GM18502 (cell line): Measurements from ENCODE around the gene AGPAT4.
"Not testable (repeated sequence)": the region's sequence is repeated elsewhere in the genome, so short reads cannot be mapped to it uniquely, and the experiment has no call there.

ENCODE experiments used
- ATAC-seq: cut with Tn5 transposase; IDR thresholded peaks from one replicate; pipeline ENCODE4 v1.9.1; 2021; ENCODE audit warnings: mild to moderate bottlenecking; ENCODE audit not compliant: unreplicated experiment, poor library complexity

Gene AGPAT4

DNA sequence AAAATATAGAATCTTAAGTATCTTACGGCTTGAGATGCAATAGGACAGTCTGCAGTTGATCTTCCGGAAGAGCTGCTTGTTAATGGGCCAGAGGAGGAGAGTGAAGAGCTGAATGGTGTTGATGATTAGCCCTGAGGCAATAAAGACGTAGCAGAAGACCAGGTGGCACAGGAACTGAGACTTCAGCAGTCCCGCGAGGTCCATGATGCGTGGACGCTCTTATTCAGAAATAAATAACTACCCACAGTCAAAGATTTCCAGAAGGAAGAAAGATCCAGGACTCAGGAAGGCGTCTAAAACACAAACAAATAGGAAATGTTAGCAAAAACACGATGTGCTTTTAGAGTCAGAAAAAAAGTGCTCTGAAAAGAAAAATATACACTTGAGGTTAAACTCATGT, 41.9 kb downstream of the AGPAT4 start:
- no peak for ATAC-seq

DNA sequence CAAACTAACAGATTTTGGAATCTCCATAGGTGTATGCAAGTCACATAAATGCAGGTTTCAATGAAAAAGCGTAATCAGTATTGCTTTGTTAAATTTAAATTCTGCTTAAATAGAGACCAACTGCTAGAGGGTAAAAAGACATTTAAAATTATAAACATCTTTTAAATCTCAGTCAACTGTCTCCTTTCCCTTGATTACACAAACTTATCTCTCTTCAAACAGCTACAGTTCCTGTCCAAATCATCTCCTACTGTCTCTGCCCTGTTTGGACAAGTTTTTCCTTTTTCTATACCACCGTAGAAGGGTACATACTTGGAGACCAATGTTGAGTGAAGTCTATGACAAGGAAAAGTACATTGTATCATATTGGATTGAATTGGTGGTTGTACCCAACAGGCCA, 43.5 kb downstream of the AGPAT4 start:
- no peak for ATAC-seq

DNA sequence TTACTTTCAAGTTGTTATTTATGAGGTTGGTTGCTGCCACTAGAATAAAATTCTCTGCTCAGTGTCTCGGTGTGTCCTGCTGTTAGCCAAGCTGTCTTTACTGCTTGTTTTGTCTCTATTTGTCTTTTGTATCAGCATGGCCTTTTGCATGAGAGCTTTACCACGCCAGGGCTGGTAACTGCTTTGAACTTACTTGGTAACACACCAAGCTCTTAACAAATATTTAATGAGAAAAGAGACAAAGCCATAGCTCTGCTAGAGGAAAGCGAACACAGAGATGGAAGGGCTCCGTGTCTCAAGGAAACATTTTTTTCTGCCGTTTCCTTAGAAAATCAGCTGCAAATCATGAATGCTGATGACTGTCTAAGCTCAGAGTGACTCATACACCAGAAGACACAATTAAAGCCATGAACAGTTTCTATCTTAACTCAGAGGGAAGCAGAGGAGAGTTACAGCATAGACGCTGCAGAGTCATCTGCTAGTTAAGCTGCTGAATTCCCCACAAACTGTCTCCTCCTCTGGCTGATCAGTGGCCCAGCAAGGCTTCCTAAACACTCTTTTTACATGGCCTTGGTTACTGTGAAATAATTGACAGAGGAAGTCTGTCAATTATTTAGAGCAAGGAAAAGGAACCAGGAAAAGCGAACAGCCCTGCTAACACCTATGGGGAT, 44.8 kb downstream of the AGPAT4 start:
- peak; percentile 63 for ATAC-seq

DNA sequence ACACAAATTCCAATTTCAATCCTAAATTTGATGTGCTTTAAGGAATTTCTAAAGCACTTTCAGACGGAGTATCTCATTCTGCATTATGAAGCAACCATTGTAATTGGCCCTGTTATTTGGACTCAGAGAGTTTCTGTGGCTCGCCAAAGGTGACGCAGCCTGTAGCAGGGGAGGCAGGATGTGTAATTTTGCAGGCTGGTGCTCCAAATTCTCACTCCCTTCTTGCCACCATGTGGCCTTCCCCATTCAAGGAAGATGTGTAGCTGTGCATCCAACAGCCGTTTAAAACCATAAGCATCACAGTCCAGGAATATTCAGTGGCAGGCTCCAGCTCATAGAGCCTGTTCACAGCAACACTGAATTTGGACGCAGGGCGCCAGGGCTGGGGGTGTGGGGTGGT, 45.8 kb downstream of the AGPAT4 start:
- ATAC-seq, result no peak

DNA sequence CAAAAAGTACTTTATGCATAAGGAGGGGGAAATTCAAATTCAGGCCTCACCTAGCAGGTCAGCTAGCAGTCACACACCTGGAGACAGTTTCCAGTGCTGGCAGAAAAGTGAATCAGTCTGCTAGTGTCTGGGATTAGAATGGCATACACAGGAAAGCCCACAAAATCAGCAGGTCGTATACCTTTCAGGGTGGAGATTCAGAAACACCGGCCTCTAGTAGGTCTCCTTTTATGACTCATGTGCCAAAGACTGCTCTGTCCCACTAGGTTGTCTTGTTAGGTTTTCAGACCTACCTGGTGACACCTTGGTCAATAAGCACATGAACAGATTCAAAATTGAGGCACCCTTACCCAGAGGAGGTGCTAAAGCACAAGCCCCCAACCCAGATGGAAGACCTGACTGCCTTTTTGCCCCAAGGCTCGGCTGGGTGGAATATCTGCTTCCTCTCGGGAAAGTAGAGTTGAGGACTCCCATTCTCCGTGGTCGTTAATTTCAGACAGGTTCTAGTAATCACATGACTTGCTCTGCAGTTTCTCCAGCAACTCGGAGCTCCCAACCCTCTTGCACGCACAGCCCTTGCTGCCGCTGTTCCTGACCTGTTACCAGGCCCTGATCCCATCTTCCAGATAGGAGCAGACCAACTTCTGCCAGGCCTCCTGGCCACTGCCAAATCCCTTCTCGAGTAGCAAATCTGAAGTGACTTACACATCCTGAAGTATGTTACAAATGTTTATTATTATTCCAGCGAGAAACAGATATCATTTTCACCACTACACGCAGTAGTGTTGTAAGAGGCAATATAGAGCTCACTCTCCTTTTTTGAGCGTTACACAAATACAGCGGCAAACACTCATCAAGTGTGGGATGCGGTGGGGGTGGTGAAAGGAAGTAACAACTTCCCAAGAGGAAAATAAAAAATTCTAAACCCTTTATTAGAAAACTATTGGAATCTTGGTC, 46.6 kb downstream of the AGPAT4 start:
- no peak for ATAC-seq

DNA sequence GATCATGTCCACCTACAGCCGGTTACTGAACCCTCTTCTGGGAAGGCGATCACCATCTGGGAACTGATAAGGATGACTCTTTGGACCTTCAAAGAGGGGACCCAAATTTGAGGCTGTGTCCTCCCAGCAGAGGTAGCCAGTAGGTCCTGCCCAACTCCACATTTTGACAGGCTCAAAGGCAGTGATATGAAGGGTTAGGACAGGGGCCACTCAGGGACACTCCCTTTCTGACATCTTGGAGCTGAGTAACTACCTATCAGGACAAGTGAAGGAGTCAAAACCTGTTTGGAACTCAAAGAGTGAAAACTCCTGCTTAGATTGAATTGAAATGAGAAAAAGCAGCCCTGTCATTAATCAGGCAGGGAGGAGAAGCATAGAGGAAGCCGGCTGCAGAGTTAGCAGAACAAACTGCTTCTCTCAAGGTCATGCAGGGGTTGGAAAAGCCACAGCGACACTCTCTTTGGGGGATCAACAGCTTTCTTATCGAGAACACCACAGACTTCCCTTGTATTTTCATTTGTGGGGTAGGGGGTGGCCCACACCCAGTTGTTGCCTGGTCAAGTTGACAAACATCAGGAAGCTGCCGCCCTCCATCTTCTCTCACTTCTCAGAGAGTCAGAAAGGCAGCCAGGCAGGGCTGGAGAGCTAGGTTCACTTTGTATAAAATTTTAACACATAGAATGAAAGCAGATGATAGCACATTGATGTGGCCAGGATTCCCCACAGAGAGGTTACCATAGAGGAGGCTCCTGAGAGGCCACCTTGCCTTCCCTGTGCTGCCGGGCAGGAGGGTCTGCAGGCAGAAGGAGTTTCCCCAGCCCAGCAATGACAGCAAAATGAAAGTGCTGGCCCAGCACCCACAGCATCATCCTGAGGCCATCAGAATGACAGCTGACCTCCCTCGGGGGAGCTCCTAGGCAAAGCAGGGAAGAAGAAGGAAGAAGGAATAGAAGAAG, 47.6 kb downstream of the AGPAT4 start:
- ATAC-seq, result peak; percentile 48

DNA sequence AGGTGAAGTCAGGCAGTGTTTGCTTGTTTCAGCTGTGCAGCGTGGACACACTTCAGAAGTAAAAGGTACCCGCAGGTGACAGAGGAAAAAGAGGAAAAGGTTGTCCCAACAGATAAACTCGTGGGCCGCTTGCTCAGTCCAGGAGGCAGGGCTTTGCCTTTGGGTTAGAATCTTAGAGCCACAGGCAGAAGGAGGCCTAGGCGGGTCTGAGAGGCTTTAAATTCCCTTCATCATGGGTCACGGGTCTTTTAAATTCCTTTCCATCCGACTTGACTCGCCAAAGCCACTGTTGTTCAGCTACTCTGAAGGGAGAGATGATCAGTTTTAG, 48.2 kb downstream of the AGPAT4 start:
- no peak for ATAC-seq

DNA sequence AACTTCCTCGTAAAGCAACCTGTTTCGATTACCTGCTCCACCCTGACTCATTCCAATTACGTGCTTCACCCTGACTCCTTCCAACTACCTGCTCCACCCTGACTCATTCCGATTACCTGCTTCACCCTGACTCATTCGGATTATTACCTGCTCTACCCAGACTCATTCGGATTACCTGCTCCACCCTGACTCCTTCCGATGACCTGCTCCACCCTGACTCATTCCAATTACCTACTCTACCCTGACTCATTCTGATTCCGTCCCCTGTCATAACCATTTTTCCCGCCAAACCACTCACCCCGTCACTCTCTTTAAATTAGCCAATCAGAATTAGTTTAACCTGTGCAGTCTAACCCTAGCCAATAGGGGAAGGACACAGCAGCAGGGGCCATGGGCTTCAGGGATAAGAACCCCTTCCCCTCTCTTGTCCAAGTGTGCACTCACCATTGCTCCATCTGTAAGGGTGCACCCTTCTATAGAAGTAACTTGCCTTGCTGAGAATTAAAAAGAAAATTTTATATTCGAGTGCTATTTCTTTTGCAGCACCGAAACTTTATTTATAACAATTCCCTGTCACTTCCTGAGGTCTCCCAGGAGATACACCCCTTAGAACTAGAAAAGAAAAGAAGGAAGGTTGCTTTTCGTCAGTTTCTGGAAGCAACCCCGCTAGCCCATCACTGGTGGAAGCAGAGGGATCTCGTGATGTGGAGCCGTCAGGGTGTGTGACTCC, 48.7 kb downstream of the AGPAT4 start:
- not testable (repeated sequence) for ATAC-seq

DNA sequence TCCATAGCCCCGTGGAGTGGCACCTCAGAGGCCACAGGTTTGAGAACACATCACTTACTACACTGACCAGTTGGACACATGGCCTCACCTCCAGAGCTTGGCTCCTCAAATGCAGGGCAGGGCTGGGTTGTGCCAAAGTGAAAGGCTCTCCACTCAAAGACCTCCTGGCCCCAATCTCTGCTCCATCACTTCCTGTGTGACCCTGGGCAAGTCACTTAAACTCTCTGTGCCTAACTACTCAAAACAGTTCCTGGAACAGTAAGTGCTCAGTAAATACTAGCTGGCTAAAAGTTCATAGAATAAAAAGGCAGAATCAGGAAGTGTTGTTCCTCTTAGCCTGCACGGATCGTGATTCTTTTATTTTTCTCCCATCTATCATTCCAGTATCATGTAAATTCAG, 50.2 kb downstream of the AGPAT4 start:
- ATAC-seq, result no peak

DNA sequence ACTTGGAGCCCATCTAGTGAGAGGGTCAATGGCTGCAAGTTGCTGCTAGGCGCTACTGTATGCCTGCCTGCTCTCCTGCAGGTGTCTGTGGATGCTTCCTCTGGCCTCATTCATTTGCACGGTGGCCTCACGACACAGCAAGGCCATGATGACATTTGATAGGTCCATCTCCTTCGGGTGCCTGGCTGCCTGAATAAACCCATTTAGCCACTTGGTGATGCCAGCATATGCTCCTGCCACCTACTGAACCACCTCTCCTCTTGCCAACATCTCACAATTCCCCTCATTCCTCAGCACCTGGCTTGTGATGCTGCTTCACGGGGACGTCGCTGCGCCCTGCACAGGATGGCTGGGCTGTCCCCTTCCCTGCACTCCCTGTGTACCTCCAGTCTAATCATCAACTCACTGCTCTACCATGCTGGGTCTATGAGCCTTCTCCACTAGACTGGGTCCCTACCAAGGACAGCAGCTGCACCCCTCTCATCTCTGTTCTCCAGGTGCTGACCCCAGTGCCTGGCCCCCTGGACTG, 51.1 kb downstream of the AGPAT4 start:
- no peak for ATAC-seq

DNA sequence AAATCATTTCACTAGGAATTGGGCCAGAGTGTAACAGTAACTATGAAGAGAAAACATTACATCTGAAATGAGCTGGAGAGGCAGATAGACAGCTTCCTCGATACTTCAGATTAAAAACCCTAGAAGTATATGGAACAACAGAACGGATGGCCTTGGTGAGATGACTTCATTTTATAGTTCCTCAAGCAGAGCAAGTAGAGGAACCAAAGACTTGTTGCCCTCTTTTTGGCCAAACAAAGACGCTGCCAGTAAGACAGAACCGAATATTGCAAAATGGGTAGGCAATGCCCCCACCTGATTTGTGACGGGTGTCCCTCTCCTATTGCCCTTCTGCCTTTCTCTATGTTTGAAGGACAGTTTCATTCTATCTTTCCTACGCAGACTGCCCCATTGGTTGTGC, 53.5 kb downstream of the AGPAT4 start:
- ATAC-seq, result no peak

DNA sequence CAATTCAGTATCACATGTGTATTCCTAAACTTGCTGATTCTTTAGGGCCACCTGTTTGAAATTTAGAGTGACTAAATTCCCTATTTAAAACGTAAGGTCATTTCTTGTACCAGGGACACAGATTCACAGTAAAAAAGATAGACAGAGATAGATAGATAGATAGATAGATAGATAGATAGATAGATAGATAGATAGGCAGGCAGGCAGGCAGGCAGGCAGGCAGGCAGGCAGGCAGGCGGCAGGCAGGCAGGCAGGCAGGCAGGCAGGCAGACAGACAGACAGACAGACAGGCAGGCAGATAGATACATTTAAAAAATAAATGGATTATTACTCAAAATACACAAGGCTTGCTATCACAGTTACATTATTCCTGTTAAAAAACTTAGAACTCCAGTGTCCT, 54.2 kb downstream of the AGPAT4 start:
- ATAC-seq, result no peak

DNA sequence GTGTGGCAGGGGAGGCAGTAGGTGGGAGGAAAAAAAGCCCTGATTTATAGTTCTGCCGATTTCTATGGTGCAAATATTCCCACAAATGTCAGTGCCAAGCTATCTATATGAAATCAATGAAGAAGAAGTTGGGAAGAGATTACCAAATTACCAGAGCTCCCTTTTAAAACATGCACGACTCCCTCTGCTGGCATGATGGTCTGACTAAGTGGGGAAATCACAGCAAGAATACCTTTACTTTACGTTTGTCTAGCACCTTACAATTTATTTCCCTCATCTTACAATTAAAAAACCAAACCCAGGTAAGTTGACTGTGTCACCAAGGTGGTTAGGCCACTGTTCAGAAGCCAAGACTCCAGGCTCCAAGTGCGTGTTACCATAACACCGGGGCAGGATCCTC, 55.6 kb downstream of the AGPAT4 start:
- ATAC-seq, result no peak

DNA sequence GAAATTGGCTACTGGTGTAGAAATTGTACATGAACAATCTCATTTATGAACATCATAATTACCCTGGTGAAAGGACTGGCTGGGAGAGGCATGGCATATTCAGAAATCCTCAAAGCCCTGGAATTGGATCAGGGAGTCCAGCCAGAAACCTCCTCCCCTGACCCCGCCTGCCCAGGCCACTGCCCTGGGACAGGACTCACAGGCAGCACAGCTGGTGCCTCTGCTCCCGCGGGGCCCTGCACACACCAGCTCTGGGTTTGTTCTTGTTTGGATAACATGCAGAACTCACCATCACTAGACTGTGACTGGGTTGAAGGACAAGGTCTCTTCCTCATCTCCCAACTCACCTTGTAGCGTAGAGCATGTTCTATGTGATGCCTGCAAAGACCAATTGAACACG, 56.2 kb downstream of the AGPAT4 start:
- ATAC-seq, result no peak

DNA sequence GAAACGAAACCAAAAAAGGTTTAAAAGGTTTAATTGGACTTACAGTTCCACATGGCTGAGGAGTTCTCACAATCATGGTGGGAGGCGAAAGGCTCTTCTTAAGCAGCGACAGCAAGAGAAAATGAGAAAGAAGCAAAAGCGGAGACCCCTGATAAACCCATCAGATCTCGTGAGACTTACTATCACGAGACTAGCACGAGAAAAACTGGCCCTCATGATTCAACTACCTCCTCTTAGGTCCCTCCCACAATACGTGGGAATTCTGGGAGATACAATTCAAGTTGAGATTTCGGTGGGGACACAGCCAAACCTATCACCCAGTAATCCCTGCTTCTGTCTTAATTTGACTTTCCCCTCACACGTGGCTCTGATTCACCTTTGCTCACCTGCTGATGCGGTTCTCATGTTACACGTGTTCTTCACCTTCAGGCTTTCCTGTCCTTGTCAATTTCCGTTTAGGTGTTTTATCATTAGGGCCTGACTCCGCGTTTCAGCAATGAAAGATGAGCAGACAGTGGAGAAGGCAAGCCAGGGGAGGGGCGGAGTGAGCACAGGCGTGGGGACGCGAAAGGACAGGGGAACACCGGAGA, 57.1 kb downstream of the AGPAT4 start:
- no peak for ATAC-seq

DNA sequence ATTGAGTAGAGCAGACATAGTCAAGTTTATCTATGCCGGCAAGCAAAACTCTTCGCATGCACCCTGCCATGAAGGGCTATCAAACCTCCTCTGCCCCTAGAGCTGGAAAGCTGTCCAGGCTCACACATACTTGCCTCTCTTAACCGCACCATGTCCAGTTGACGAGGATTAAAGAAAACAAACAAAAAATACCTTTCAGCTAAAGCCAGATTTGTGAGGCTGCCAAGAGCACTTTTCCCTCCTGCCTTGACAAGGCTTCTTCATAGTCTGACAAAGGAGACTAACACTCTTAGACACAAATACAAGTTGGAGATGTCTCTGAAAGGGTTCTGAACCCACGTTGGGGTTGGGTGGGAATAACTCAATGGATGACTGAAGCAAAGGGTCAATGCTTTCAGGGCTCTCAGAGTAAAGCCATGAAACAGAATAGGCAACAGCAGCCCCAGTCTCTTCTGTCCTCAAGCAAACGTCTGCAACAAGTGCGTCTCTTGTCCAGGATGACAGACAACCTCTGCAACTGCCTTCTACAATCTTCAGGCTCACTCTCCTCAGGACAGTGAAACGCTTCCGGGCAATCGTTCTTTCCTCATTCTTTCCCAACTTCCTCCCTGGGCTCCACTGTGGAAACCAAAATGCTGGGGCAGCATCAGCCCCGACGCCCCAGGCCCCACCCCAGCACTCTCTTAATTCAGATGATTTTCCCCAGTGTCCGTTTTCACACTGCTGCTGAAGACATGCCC, 57.8 kb downstream of the AGPAT4 start:
- ATAC-seq, result no peak

DNA sequence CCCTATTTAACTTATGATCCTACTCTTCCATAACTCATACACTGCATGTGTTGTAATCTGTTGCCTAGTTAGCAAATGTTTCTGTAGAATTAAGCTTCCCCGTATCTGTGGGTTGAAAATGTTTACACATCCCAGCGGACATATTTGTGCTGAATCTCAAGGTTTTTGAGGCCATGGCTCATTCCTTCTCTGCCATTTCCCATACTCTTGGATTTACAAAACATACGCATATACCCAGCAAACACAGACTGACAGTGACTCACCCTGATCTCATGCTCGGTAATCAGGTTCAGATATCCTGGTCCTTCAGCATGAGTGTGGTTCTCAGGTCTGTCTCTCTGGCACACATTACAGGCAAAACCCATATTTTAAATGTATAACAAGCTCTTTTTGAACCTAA, 58.7 kb downstream of the AGPAT4 start:
- no peak for ATAC-seq

DNA sequence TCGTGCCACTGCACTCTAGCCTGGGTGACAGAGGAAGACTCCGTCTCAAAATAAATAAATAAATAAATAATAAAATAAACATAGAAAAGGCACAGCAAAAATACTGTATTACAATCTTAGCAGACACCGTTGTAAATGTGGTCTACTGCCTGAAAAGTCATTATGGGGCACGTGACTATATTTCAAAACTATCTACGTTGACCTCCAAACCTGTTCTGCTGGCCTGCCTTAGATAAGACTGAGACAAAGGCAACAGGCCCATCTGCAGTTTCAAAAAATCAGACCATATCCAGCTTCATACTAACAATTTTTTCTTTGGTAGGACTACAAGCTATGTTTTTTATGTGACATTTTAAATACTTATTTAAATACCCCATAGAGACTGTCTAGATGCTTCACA, 59.1 kb downstream of the AGPAT4 start:
- ATAC-seq, result no peak

DNA sequence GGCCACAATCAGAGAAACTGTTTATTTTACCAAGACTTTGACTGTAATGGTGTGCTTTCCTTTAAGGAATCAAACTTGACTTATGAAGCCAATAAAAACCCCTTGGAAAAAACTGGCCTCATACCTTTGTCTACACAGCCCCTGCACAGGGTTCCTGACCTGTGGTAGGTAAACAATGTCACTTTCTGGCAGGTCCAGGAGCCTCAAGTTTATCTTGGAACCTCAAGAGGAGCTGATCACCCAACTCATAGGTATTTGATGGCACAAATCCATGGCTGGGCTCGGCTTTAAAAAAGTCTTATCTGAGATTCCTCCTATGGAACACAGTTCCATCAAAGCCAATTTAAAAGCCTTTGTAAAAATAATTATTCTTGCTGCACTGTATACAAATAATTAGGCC, 61.0 kb downstream of the AGPAT4 start:
- ATAC-seq, result no peak
